Lower leg skin (tissue), 4 donors: ENCODE measurements around the gene OR51Q1. TPM values are rescaled to one million over a fixed set of nuclear protein-coding genes. Genes with fewer than 3 reads are reported as not detected.

Experiments used
- DNase-seq, 2 donors: peaks; one replicate each; pipeline ENCODE4 v3.0.0-alpha.2; 2019; ENCODE audit warnings: low spot score in 2 of 2
- H3K4me3 ChIP-seq: fragments of 200-600 bp; sonication (generic); 2 replicates; pipeline ENCODE4 v1.5.1; 2017; ENCODE audit warnings: mild to moderate bottlenecking, low read depth; ENCODE audit not compliant: poor library complexity, severe bottlenecking
- POLR2A ChIP-seq, 2 donors: fragments of 450-650 bp; IDR thresholded peaks; one replicate each; pipeline ENCODE4 v1.6.1; 2016 to 2017; ENCODE audit warnings: antibody characterized with exemption in 2 of 2, mild to moderate bottlenecking in 1 of 2, moderate library complexity in 1 of 2
- WGBS, 2 donors: methylation state at CpG; one replicate each; pipeline ENCODE4 v1.1.5; 2018; 5-methylcytosine and 5-hydroxymethylcytosine counted together
- intact Hi-C: fragments of 100-400 bp; cut with DNase I; formaldehyde crosslinking; loops from one replicate; pipeline ENCODE4 v1.15.0; 2023; ENCODE audit warnings: low total_unique reads
- total RNA-seq, 4 donors: library from RNA; depleted of rRNA; stranded (reverse); fragments of >200 nt; gene quantifications; one replicate each; pipeline ENCODE4 v1.1.0, GENCODE V29; 2016
- TF ChIP-seq, protein P1 (sequence below), 3 donors: fragments of 450-650 bp; IDR thresholded peaks; one replicate each; pipeline ENCODE4 v1.5.1; 2016; ENCODE audit warnings: antibody characterized with exemption in 3 of 3, mild to moderate bottlenecking in 3 of 3, moderate library complexity in 2 of 3

Gene OR51Q1
- total RNA-seq, 4 donors from 2014 or later: not detected

- no peak for TF ChIP-seq POLR2A (IDR thresholded peaks at IDR 0.05)
- TF ChIP-seq, protein P1, sequence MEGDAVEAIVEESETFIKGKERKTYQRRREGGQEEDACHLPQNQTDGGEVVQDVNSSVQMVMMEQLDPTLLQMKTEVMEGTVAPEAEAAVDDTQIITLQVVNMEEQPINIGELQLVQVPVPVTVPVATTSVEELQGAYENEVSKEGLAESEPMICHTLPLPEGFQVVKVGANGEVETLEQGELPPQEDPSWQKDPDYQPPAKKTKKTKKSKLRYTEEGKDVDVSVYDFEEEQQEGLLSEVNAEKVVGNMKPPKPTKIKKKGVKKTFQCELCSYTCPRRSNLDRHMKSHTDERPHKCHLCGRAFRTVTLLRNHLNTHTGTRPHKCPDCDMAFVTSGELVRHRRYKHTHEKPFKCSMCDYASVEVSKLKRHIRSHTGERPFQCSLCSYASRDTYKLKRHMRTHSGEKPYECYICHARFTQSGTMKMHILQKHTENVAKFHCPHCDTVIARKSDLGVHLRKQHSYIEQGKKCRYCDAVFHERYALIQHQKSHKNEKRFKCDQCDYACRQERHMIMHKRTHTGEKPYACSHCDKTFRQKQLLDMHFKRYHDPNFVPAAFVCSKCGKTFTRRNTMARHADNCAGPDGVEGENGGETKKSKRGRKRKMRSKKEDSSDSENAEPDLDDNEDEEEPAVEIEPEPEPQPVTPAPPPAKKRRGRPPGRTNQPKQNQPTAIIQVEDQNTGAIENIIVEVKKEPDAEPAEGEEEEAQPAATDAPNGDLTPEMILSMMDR (IDR thresholded peaks at IDR 0.05): no peak
- 83 to 92% methylated on average over 2 of the region's 2 CpGs for WGBS, 2 donors
- intact Hi-C loops: no loop called here
- no peak for DNase-seq
- H3K4me3 ChIP-seq: no peak within 1 kb of the TSS
Measured at GRCh38 chr11:5449023-5449422, 27.1 kb downstream of the OR51Q1 start, which contains the start of gene OR51I2. TSS of gene OR51I2 (plus strand) at chr11:5449323. CDS start at chr11:5453489, 4,166 bp downstream.

DNA sequence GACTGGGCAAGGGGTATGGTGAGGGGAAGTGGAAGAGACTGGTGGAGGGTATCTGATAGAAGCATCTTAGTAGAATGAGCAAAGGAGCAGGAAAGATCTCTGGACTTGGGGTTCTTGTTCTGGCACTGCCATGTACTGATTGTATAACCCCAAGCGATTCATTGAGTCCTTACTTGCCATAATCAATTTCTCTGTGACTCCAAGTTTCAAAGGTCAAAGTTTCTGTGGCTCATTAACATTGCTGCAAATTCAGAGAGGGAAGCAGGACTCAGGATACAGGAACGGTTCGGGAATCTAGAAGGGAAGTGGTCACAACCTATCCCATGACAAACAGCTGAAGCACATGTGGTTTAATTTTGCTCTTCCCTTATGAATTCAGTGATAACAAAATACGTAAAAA, 27.5 kb downstream of the OR51Q1 start:
- TF ChIP-seq, protein P1 (IDR thresholded peaks at IDR 0.05): no peak
- no peak for TF ChIP-seq POLR2A (IDR thresholded peaks at IDR 0.05)
- DNase-seq: no peak
- WGBS, 2 donors: 75 to 80% methylated on average over 4 of the region's 4 CpGs
- intact Hi-C loops: no loop called here
- no peak overlapping the region for H3K4me3 ChIP-seq

- no peak for DNase-seq
- H3K4me3 ChIP-seq: no peak overlapping the region
- intact Hi-C loops: no loop called here
- 89 to 92% methylated on average over 14 of the region's 14 CpGs for WGBS, 2 donors
- TF ChIP-seq POLR2A (IDR thresholded peaks at IDR 0.05): no peak
- TF ChIP-seq, protein P1 (IDR thresholded peaks at IDR 0.05): no peak
Measured at GRCh38 chr11:5460983-5461621, 39.2 kb downstream of the OR51Q1 start.

GRCh38 chr11:5467527-5467926, 45.6 kb downstream of the OR51Q1 start:
- WGBS, 2 donors: 30 to 34% methylated on average over 2 of the region's 2 CpGs
- intact Hi-C loops: no loop called here
- no peak overlapping the region for H3K4me3 ChIP-seq
- DNase-seq: no peak
- TF ChIP-seq, protein P1 (IDR thresholded peaks at IDR 0.05): no peak
- TF ChIP-seq POLR2A (IDR thresholded peaks at IDR 0.05): no peak

Other genes starting within 250 kb of the OR51Q1 start
- gene OR51V1, start 221.4 kb upstream of the OR51Q1 start, total RNA-seq: not detected
- gene HBB, start 195.0 kb upstream of the OR51Q1 start, total RNA-seq: 10 to 100 TPM in 2 of 4 donors, 1 to 10 TPM in 1, under 1 TPM in 1; 0.56 to 65.8 (median 13.1) TPM
- gene HBD, start 187.6 kb upstream of the OR51Q1 start, total RNA-seq: not detected
- not detected for gene HBG1, start 172.3 kb upstream of the OR51Q1 start, total RNA-seq
- not detected for gene HBG2, start 167.3 kb upstream of the OR51Q1 start, total RNA-seq
- gene HBE1, start 152.2 kb upstream of the OR51Q1 start, total RNA-seq: not detected
- not detected for gene OR51B4, start 120.2 kb upstream of the OR51Q1 start, total RNA-seq
- gene OR51B2, start 97.8 kb upstream of the OR51Q1 start, total RNA-seq: not detected
- gene OR51B5, start 78.6 kb upstream of the OR51Q1 start, total RNA-seq: not detected
- gene OR51B6, start 70.6 kb upstream of the OR51Q1 start, total RNA-seq: not detected
- not detected for gene OR51M1, start 38.3 kb upstream of the OR51Q1 start, total RNA-seq
- not detected for gene OR51I1, start 19.4 kb downstream of the OR51Q1 start, total RNA-seq
- not detected for gene OR51I2, start 27.2 kb downstream of the OR51Q1 start, total RNA-seq
- not detected for gene OR52D1, start 66.6 kb downstream of the OR51Q1 start, total RNA-seq
- under 1 TPM in 1 of 4 donors, not detected in 3; 0.13 TPM for gene UBQLN3, start 87.8 kb downstream of the OR51Q1 start, total RNA-seq
- gene UBQLNL, start 94.6 kb downstream of the OR51Q1 start, total RNA-seq: 1 to 10 TPM in 1 of 4 donors, under 1 TPM in 3; 0.12 to 1.8 (median 0.48) TPM
- gene OR52H1, start 126.4 kb downstream of the OR51Q1 start, total RNA-seq: not detected
- gene OR52B6, start 158.8 kb downstream of the OR51Q1 start, total RNA-seq: not detected
- 1 to 10 TPM; 1.0 to 2.7 (median 2.0) TPM for gene TRIM6, start 174.5 kb downstream of the OR51Q1 start, total RNA-seq
- gene TRIM34, start 202.9 kb downstream of the OR51Q1 start, total RNA-seq: 10 to 100 TPM in 1 of 4 donors, 1 to 10 TPM in 3; 2.7 to 10.3 (median 6.9) TPM